Measurements from ENCODE around the gene IFNG.

Gene IFNG

DNA sequence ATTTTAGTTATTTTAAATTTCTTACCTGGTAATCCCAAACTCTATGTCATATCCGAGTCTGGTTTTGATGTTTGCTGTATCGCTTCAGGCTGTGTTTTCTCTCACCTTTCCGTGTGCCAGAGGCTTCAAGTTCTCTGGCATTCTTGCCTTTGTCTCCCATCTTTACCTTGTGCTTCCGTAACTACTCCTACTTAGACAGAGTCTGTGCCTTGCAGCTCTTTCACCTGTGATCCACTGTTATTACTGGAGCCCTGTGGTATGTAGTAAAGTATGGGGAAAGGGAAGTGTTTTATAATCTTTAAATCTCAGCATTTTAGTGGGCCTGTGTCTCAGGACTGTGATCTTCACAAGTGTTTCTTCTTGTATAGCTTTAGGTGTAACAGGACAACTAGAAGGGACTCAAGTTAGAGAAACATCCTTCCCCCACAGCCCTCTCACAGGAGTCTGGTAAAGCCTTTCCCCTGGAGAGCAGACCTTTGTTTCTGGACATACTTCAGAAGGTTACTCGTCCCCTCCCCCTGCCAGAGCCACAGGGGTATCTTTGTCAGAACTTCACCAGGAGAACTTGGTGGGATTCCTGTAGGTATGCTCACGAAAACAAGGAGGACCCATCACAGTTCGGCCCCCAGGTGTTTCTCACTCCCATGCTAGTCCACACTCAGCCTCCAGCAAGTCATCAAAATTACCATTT, 11.1 kb downstream of the IFNG start:
- TF ChIP-seq POLR2A (IDR thresholded peaks at IDR 0.05; ENCODE audit: low read depth, low read length), result no peak
- no peak for FAIRE-seq

DNA sequence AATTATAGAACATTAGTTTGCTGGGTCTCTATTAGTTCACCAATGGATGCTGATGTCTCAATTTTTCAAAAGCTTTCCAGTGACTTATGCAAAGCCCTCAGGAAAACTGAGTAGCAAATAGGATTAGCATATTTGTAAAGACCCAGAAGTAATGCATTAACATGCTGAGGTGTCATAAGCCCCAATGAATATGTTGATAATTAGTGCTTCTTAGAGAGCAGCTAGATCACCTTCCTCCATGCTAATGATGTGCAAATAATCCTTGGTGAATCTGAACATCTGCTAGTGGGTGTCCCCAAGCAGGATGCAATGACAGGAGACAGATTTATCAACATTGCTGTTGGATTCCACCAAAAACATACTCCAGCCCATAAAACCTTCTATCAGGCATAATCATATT, 19.0 kb downstream of the IFNG start:
- DNase-seq (ENCODE audit: insufficient read length, low spot score), result no peak
- TF ChIP-seq POLR2A (IDR thresholded peaks at IDR 0.05; ENCODE audit: low read depth, low read length), result no peak
- no peak for FAIRE-seq

More for the DNA sequence above, 11.1 kb downstream of the IFNG start:
- DNase-seq (ENCODE audit: insufficient read length, low spot score), result no peak

DNA sequence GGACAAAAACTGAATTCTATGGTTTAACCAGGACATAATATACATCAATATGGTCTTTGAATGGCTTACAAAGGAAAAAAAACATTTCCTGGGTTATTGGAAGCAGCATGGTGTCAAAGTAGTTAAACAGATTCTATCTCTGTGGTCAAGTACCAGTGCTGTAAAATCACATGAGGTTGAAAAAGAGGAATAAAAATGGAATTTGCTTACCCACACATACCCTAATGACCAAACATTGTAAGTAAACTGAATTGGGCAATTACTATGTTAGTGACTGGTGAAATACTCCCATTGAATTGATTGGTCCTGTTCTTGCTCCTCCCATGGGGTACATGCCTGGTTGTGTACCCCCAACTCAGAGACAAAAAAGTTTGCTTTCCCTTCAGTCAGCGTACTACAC, 19.6 kb downstream of the IFNG start:
- FAIRE-seq (no peak), DNase-seq (ENCODE audit: insufficient read length, low spot score) (no peak)
- TF ChIP-seq POLR2A (IDR thresholded peaks at IDR 0.05; ENCODE audit: low read depth, low read length), result no peak

DNA sequence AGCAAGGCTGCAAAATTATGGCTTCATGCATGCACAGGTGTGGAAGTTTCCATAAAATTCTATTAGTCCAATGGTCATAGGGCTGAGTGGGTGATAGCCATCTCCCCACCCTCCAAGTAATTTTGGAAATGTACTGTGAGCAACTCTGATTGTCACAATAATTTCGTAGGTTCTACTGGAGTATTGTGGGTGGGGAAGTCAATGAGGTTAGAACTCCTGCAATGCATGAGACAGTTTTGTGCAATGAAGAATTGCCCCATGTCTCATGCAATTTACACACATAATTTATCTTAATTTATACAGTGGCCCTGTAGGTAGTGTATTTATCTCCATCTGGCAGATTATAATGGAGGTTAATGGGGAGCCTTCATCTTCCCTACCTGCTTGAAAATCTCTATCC, 20.5 kb downstream of the IFNG start:
- FAIRE-seq, result no peak
- DNase-seq (ENCODE audit: insufficient read length, low spot score), result no peak
- no peak for TF ChIP-seq POLR2A (IDR thresholded peaks at IDR 0.05; ENCODE audit: low read depth, low read length)

DNA sequence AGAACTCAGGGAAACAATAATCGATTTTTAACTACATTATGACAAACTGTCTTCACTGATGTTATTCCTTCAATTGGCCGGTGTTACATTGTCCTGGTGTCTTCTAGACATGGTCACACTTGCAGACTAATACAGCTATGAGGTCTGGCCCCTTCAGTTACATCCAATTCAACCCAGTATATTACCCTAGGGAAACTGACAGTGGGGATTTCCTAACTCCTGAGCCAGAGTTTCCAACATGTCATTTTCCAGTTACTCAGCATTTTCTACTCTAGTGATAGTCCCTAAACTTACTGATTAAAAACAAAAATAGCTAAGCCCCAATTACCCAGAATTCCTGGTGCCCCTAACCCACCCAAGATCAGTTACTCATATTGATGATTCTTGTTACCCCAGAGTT, 21.1 kb downstream of the IFNG start:
- no peak for TF ChIP-seq POLR2A (IDR thresholded peaks at IDR 0.05; ENCODE audit: low read depth, low read length)
- DNase-seq (ENCODE audit: insufficient read length, low spot score) (no peak), FAIRE-seq (no peak)

DNA sequence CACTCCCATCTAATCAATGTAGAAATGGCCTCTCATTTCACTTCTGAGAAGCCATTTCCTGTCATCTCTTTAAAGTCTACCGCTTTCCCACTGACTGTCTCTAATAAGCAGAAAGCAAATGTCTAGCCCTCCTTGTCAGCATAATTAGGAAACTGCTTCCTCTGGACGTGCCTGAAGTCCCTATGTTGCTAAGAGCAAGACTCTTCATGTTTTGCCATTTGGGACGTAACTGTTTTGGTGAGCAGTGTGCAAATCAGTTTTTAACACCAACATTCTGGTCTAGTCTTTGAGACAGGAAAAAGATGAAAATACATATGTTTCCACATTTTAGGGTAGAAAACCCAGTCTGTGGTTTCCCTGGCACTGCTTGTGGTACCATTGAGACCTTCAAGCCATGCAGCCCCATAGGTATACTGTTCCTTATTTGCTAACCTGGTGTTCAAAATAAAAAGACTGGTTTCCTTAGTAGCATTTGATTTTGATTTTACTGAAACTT, 22.2 kb downstream of the IFNG start:
- no peak for TF ChIP-seq POLR2A (IDR thresholded peaks at IDR 0.05; ENCODE audit: low read depth, low read length)
- no peak for DNase-seq (ENCODE audit: insufficient read length, low spot score)
- FAIRE-seq, result no peak

DNA sequence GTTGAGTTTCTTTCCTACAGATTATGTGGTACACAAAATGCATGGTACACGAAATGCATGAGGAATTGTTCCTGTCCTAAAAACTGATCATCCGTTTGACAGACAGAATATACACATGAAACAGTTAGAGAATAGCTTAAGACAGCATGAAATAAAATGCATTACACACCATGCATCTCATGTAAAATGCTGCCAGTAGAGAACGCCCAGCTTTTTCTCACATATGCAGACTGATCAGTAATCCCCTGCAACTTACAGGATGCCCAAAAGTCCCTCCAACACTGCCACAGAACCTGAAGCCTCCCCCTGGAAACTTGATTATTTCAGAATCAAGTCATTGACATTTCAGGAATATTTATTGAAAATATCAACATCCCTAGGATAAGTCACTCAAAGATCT, 24.0 kb downstream of the IFNG start:
- no peak for FAIRE-seq
- DNase-seq (ENCODE audit: insufficient read length, low spot score), result no peak
- TF ChIP-seq POLR2A (IDR thresholded peaks at IDR 0.05; ENCODE audit: low read depth, low read length), result no peak

DNA sequence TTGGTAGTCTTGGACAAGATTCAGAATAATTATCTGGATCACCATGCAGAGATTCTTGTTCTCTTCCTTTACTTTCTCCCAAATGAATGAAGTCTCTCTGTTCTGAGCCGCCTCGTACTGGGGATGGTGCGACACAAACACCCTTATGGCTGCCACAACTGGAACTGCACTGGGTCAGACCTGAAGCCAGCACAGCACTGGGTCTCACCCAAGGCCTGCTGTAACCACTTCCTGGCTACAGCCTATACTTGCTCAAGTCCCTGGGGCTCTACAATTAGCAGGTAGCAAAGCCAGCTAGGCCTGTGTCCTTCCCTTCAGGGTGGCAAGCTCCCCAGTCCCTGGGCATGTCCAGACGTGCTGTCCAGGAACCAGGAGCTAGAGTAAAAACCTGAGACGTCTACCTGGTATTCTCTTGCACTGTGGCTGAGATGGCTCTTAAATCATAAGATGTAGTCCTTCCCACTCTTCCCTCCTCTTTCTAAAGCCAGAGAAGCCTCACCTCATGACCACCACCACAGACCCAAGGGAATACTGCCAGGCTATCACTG, 27.6 kb downstream of the IFNG start:
- no peak for TF ChIP-seq POLR2A (IDR thresholded peaks at IDR 0.05; ENCODE audit: low read depth, low read length)
- no peak for FAIRE-seq

DNA sequence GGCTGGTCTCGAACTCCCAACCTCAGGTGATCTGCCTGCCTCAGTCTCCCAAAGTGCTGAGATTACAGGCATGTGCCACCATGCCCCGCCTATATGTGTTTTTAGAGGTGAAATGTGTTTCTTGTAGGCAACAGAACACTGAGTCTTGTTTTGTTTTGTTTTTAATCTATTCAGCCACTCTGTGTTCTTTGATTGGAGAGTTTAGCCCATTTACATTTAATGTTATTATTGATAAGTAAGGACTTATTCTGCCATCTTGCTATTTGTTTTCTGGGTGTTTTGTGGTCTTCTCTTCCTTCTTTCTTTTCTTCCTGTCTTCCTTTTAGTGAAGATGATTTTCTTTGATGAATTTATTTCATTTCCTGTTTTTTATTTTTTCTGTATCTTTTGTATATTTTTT, 29.6 kb downstream of the IFNG start:
- no peak for DNase-seq (ENCODE audit: insufficient read length, low spot score)
- no peak for FAIRE-seq
- no peak for TF ChIP-seq POLR2A (IDR thresholded peaks at IDR 0.05; ENCODE audit: low read depth, low read length)

More for the DNA sequence above, 27.6 kb downstream of the IFNG start:
- no peak for DNase-seq (ENCODE audit: insufficient read length, low spot score)

DNA sequence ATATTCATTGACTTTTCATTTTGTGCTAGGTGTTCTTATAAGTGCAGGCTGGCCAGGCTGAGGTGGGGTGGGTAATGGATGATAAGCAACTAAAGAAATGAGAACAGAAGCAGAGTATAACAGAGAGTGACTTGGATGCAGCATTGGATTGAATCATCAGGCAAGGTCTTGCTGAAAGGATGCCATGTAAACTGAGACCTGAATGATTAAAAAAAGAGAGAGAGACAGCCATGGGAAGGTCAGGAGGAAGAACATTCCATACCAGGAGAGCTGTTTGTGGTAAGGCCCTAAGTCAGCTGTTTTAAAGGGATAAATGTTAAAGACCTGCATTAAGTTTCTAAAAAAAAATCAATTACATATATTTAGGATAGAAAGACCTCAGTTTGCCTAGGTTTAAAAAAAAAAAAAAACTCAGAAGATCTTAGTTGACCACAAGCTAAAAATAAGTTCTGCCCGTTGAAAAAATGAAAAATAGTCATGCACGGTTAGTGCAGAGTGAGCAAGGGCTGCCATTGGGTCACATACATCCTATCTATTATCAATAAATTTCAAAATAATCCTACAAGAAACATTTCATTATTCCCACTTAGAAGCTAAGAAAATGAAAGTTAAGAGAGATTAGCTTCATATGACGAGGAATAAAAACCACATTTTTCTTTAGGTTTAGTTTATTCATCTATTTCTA, 37.2 kb downstream of the IFNG start:
- FAIRE-seq, result no peak
- DNase-seq (ENCODE audit: insufficient read length, low spot score), result no peak
- TF ChIP-seq POLR2A (IDR thresholded peaks at IDR 0.05; ENCODE audit: low read depth, low read length), result no peak

DNA sequence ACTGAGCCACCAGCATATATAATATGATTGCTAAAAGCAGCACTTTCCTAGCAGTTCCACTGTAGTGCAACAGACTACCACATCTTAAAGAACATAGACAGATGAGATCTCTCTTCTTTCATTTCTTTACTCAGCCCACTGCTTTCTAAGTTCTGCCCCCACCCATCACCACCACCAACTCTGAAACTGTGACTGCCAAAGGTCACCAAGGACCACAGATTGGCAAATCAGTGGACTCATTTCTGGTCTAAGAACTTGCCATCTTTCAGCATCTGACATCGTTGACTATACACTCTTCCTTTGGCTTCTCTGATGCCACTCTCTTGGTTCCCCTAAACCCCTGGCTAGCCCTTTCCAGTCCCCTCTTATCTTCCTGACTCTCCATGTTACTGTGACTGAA, 38.4 kb downstream of the IFNG start:
- DNase-seq (ENCODE audit: insufficient read length, low spot score) (no peak), FAIRE-seq (no peak)
- no peak for TF ChIP-seq POLR2A (IDR thresholded peaks at IDR 0.05; ENCODE audit: low read depth, low read length)

DNA sequence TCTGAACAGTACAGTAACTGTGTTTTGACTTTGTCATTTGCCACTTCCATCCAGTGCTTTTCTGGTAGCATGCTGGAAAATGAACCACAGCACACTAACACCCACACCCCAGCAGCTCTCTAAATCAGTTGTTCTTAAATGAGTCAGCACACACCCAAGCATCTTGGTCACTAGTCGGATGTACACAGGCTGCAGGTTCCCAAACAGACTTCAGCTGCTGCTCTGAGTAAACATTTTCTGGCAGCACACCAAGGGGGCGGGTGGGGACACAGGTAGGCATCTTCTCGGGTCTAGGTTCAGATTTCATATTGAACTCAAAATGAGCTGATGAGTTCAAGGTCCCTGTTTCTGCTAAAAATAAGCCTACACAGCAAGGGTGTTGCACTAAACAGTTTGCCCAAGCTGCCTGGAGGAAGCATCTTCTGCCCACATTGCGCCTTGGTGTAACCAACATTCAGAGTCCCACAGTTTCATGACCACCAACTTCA, 39.8 kb downstream of the IFNG start:
- TF ChIP-seq POLR2A (IDR thresholded peaks at IDR 0.05; ENCODE audit: low read depth, low read length), result no peak
- FAIRE-seq, result peak; percentile 6
- DNase-seq (ENCODE audit: insufficient read length, low spot score), result no peak

DNA sequence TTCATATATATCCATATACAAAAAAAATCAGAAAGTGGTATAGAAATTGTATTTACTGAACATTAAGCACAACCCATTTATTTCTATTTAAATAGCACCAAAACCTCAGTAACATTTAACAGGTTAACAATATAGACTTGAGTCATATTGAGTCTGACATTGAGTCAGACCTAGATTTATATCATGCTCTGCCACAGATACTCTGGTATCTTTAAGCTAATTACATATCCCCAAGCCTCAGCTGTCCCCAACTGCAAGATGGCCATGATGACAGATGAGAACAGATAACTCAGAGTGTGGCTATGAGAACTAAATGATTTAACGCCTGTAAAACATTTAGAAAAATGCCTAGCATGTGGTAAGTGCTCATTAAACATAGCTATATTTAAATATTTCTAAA, 40.3 kb downstream of the IFNG start:
- TF ChIP-seq POLR2A (IDR thresholded peaks at IDR 0.05; ENCODE audit: low read depth, low read length), result no peak
- no peak for FAIRE-seq
- DNase-seq (ENCODE audit: insufficient read length, low spot score), result no peak

DNA sequence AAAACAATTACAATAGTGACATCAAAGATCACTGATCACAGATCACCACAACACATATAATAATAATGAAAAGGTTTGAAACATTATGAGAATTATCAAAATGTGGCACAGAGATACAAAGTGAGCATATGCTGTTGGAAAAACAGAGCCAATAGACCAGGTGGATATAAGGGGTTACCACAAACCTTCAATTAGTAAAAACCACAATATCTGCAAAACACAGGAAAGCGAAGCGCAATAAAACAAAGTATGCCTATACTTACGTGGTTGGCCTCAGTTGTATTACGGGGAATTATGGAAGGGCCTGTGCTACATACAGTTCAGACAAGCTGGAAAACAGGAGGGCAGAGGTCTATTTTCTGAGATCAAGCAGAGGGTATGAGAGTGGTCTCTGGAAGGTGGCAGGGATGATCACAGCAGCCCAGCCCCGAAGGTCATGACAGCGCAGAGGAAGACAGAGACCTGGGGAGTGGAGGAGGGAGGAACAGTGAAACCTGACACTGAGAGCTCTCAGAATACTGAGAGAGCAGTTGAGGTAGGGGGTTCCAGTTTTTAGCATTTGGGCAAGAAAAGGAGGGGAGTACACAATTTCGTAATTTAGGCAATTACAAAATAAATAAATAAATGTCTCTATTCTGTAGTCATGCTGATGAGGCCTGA, 41.3 kb downstream of the IFNG start:
- DNase-seq (ENCODE audit: insufficient read length, low spot score) (no peak), FAIRE-seq (no peak)
- TF ChIP-seq POLR2A (IDR thresholded peaks at IDR 0.05; ENCODE audit: low read depth, low read length), result no peak

Measured in H54 (cell line).